Natural killer cell (primary cell): ENCODE data around the gene PCGF2. TPM values are rescaled to one million over a fixed set of nuclear protein-coding genes. Genes with fewer than 3 reads are reported as not detected.

Experiments
- ATAC-seq, 3 donors: fragments of 150-1000 bp in 2 of 3; fragments of 200-7000 bp in 1 of 3; cut with Tn5 transposase; 1 replicate in 1 of 3; 2 replicates in 2 of 3; pipeline ENCODE4 v1.10.0; 2021; ENCODE audit warnings: mild to moderate bottlenecking in 2 of 3, moderate library complexity in 2 of 3
- DNase-seq, 2 donors: peaks; one replicate each; pipeline versions ENCODE4 v3.0.0 to v3.0.0-alpha.2; 2013 to 2021; ENCODE audit warnings: mixed read lengths in 1 of 2
- H3K27ac ChIP-seq: one replicate; pipeline ENCODE4 v1.5.1; 2013; ENCODE audit warnings: mild to moderate bottlenecking, low read length
- H3K27me3 ChIP-seq: one replicate; pipeline ENCODE4 v1.6.1; 2013; ENCODE audit warnings: low read length; ENCODE audit not compliant: control insufficient read depth, insufficient read depth
- H3K36me3 ChIP-seq: one replicate; pipeline ENCODE4 v1.6.1; 2013; ENCODE audit warnings: low read length; ENCODE audit not compliant: control insufficient read depth, insufficient read depth
- H3K4me1 ChIP-seq: one replicate; pipeline ENCODE4 v1.6.1; 2013; ENCODE audit warnings: low read length; ENCODE audit not compliant: control insufficient read depth, insufficient read depth
- H3K4me3 ChIP-seq: one replicate; pipeline ENCODE4 v1.5.1; 2013; ENCODE audit warnings: low read length
- H3K9me3 ChIP-seq: one replicate; pipeline ENCODE4 v1.6.1; 2013; ENCODE audit warnings: low read length; ENCODE audit not compliant: control insufficient read depth, insufficient read depth
- H3K27ac Mint-ChIP-seq, 2 donors: one replicate each; pipeline ENCODE4 v1.8.0; 2022; ENCODE audit warnings: mild to moderate bottlenecking in 2 of 2, mixed read lengths in 2 of 2, moderate library complexity in 1 of 2
- H3K27me3 Mint-ChIP-seq, 2 donors: one replicate each; pipeline ENCODE4 v1.8.0; 2022; ENCODE audit warnings: low read depth in 2 of 2, mixed read lengths in 2 of 2
- H3K36me3 Mint-ChIP-seq: one replicate; pipeline ENCODE4 v1.8.0; 2022; ENCODE audit warnings: mixed read lengths
- H3K4me1 Mint-ChIP-seq, 2 donors: one replicate each; pipeline ENCODE4 v1.8.0; 2022; ENCODE audit warnings: mixed read lengths in 2 of 2
- H3K4me3 Mint-ChIP-seq: one replicate; pipeline ENCODE4 v1.8.0; 2022; ENCODE audit warnings: mild to moderate bottlenecking, moderate library complexity, mixed read lengths
- H3K9me3 Mint-ChIP-seq, 2 donors: one replicate each; pipeline ENCODE4 v1.8.0; 2022; ENCODE audit warnings: mixed read lengths in 2 of 2
- CTCF ChIP-seq: fragments of 200-600 bp; IDR thresholded peaks from one replicate; pipeline ENCODE4 v1.8.0; 2022; ENCODE audit warnings: antibody characterized with exemption
- WGBS: methylation state at CpG from one replicate; pipeline ENCODE4 v1.1.7; 2013; ENCODE audit warnings: missing lambda C conversion rate; ENCODE audit not compliant: insufficient coverage; 5-methylcytosine and 5-hydroxymethylcytosine counted together
- intact Hi-C: fragments of 100-400 bp; cut with micrococcal nuclease; formaldehyde crosslinking; loops from one replicate; pipeline ENCODE4 v1.14.2; 2022
- total RNA-seq, 4 donors: library from RNA; stranded (reverse); fragments of 120-200 nt in 1 of 4; gene quantifications; one replicate each; pipeline versions ENCODE4 v1.2.3 to v1.2.4, GENCODE V29; 2013 to 2022

Gene PCGF2
- total RNA-seq = under 1 TPM in 1 of 3 donors, not detected in 2; 0.12 TPM
- 0.09 TPM for total RNA-seq (2013)

GRCh38 chr17:38748149-38748891 is at the start of gene PCGF2:
PCGF2 (minus strand) TSS chr17:38748336; CDS start chr17:38740402, 7,934 bp downstream.
- no peaks in the 10 kb centered on the region for H3K9me3 Mint-ChIP-seq
- intact Hi-C loops = no loop called here
- H3K4me3 Mint-ChIP-seq = peak within 1 kb of the TSS; percentile 96
- H3K36me3 Mint-ChIP-seq = peaks cover 7% of the 10 kb centered on the region
- H3K9me3 ChIP-seq = no peaks in the 10 kb centered on the region
- WGBS = under 1% methylated on average over 24 of the region's 47 CpGs
- DNase-seq = no peak
- peak within 1 kb of the TSS; percentile 14 for H3K4me3 ChIP-seq
- H3K27me3 Mint-ChIP-seq = peaks cover 50% of the 10 kb centered on the region in 2 donors
- peaks cover 42 to 52% of the 10 kb centered on the region in 2 donors for H3K4me1 Mint-ChIP-seq
- H3K36me3 ChIP-seq = no peaks in the 10 kb centered on the region
- TF ChIP-seq CTCF = no peak
- H3K27ac ChIP-seq = no peak within 1 kb of the TSS
- H3K4me1 ChIP-seq = peaks cover 62% of the 10 kb centered on the region
- no peak within 1 kb of the TSS for H3K27ac Mint-ChIP-seq
- no peak for ATAC-seq
- peaks cover 44% of the 10 kb centered on the region for H3K27me3 ChIP-seq

GRCh38 chr17:38797828-38798227 is 49.7 kb upstream of the PCGF2 start:
- TF ChIP-seq CTCF = no peak
- Mint-ChIP-seq H3K4me3 (peak overlapping the region; percentile 91), H3K36me3 (peaks cover 5% of the 10 kb centered on the region), H3K27ac (peak overlapping the region; percentile 84 to 88), H3K9me3 (no peaks in the 10 kb centered on the region), H3K4me1 (peaks cover 37 to 47% of the 10 kb centered on the region in 2 donors), H3K27me3 (no peaks in the 10 kb centered on the region)
- Histone ChIP-seq H3K36me3 (peaks cover 16% of the 10 kb centered on the region), H3K4me1 (peaks cover 23% of the 10 kb centered on the region), H3K9me3 (no peaks in the 10 kb centered on the region), H3K4me3 (no peak overlapping the region), H3K27me3 (no peaks in the 10 kb centered on the region), H3K27ac (peak overlapping the region; percentile 25)
- no peak for ATAC-seq
- intact Hi-C loops = no loop called here
- DNase-seq = no peak
- 77% methylated on average over 6 of the region's 6 CpGs for WGBS

- intact Hi-C loops = no loop called here
- Histone ChIP-seq H3K4me1 (peaks cover 23% of the 10 kb centered on the region), H3K27me3 (no peaks in the 10 kb centered on the region), H3K27ac (no peak overlapping the region), H3K9me3 (no peaks in the 10 kb centered on the region), H3K4me3 (no peak overlapping the region), H3K36me3 (peaks cover 9% of the 10 kb centered on the region)
- ATAC-seq (no peak), DNase-seq (no peak)
- Mint-ChIP-seq H3K9me3 (no peaks in the 10 kb centered on the region), H3K27me3 (no peaks in the 10 kb centered on the region), H3K27ac (peak overlapping the region; percentile 84 to 88), H3K36me3 (peaks cover 5% of the 10 kb centered on the region), H3K4me3 (peak overlapping the region; percentile 51), H3K4me1 (peaks cover 37 to 47% of the 10 kb centered on the region in 2 donors)
- 95% methylated on average over 5 of the region's 5 CpGs for WGBS
- TF ChIP-seq CTCF = no peak
Observed at GRCh38 chr17:38797158-38797490, 49.0 kb upstream of the PCGF2 start.
